Heart left ventricle (tissue), 13 donors: ENCODE results near the gene CLIP2.

ENCODE experiments used
- CTCF ChIP-seq, 12 donors: fragments of 200-600 bp; sonication (generic) in 4 of 12; IDR thresholded peaks; one replicate each; pipeline versions ENCODE4 v1.5.0 to v1.8.0; 2018 to 2022; ENCODE audit warnings: antibody characterized with exemption in 12 of 12, mild to moderate bottlenecking in 5 of 12
- POLR2A ChIP-seq, 2 donors: fragments of 450-650 bp; IDR thresholded peaks; one replicate each; pipeline ENCODE4 v1.6.1; 2017; ENCODE audit warnings: antibody characterized with exemption in 2 of 2, mild to moderate bottlenecking in 2 of 2, moderate library complexity in 2 of 2
- donor health status: ischemic (EF 13 %, LVEDD 7.1; RV severe dilation, severe dysfunction).
- donor health status: DM: no; HTN: yes; CAD: no.
- donor health status: DM: no; HTN: no; CAD: no.
- donor health status: ischemic (EF 25% LVEDD 6.9; RV normal size, moderate dysfunction).
- donor health status: ischemic (EF 25% LVEDD 5.7; RV mildly dilated, moderate dysfunction).
- donor health status: ischemic (EF 35%, LVEDD 5.7; RV mildly dilated, moderate dysfunction).
- donor health status: nonischemic (EF 11% LVEDD 7.7; RV severe dilation, severe dysfunction).
- donor health status: DM: yes; HTN: yes; CAD: no.
- donor health status: PGD.
- donor health status: ischemic (EF 29% LVEDD 5.4; RV normal size, mild dysfunction).
- donor health status: nonischemic (EF 23%, LVEDD 6.1; RV moderate dilation, normal function).

- no peak for TF ChIP-seq POLR2A (IDR thresholded peaks at IDR 0.05)
- no peak for TF ChIP-seq CTCF (IDR thresholded peaks at IDR 0.05)
These were observed 8.2 kb upstream of the CLIP2 start for GRCh38 chr7:74280985-74281384.
